GM19397 (cell line): Measurements from ENCODE around the gene FOXL3.

Source experiments
- ATAC-seq: cut with Tn5 transposase; IDR thresholded peaks from one replicate; pipeline ENCODE4 v1.9.1; 2021; ENCODE audit warnings: mild to moderate bottlenecking, moderate library complexity; ENCODE audit not compliant: unreplicated experiment

Gene FOXL3

GRCh38 chr7:265998-266850 lies 23.7 kb upstream of the FOXL3 start:
- ATAC-seq = no peak

GRCh38 chr7:266851-267840 lies 22.8 kb upstream of the FOXL3 start:
- ATAC-seq = no peak

DNA sequence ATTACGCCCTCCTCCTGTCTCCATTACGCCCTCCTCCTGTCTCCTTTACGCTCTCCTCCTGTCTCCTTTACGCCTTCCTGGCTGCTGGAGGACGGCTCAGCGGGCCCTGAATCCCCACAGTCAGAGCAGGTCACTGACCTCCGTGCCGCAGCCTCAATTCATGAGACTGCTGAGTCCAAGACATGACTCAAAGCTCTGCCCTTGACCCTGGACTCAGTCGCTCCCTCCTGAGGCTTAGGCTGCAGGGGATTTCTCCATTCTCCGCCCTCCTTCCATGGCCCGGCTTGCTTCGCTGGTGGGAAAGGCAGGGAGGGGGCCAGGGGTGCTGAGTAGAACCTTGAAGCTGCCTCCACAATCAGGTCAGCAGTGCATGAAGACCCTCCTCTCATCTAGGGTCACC lies 21.0 kb upstream of the FOXL3 start:
- ATAC-seq = no peak

DNA sequence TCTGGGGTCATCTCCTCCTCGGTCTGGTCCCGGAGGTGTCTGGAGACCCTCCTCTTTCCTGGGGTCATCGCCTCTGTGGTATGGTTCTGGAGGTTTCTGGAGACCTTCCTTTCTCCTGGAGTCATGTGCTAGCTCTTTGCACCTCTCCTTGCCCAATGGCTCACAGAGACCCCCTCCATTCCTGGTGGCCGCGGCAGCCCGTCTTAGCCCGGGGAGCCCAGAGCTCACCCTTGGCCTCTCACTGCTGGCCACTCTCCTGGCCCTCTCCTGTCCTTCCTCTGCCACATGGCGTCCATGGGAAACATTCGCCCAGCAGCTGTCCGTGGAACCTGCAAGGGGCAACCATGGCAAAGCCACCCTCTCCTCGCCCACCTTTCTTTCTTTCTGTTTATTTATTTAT lies 20.2 kb upstream of the FOXL3 start:
- ATAC-seq = no peak

- ATAC-seq = no peak
Measured at GRCh38 chr7:270351-270983, 19.5 kb upstream of the FOXL3 start.

DNA sequence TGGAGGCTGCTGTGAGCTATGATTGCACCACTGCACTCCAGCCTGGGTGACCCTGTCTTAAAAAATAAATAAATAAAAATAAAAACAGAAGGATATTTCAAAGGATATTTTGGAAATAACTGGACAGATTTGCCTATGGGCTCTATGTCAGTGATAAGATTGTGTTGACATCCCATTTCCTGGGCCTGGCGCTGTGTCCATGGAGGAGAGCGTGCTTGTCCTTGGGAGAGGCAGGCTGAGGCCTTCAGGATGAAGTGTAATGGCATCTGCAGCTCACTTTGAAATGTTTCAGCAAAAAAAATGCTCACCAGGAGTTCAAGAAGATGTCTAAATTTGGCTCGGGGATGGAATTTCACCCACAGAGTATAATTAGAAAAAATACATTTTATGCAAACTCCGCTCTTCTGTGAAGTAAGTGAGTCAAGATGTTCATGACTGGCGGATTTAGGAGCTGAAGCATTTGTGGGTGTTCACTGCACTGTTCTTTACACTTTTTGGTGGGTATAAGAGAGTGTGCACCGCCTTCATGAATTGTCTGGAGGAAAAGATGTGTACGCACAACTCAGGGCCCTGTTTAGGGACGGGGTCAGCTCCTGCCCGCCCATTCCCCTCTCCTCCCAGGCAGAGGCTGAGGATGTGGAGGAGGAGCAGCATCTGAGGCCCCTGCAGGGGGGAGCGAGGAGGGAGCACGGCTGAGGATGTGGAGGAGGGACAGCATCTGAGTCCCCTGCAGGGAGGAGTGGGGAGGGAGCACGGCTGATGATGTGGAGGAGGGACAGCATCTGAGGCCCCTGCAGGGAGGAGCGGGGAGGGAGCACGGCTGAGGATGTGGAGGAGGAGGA lies 18.5 kb upstream of the FOXL3 start:
- no peak for ATAC-seq

DNA sequence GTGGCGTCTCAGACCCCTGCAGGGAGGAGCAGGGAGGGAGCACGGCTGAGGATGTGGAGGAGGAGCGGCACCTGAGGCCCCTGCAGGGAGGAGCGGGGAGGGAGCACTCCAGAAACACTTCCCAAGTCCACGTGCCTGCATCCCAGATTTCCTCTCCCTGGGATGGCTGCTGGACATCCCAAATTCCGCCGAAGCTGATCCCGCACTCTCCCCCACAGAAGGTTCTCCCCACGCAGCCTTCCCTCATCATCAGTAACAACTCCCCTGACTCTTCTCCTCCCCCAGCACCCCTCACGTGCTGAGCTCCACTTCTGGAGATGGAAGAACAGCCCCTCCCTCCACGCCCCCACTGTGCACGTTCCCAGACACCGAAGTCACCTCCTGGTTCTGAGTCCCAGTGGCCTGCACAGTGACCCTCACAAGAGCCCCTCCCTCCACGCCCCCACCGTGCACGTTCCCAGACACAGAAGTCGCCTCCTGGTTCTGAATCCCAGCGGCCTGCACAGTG lies 17.8 kb upstream of the FOXL3 start:
- ATAC-seq = no peak

DNA sequence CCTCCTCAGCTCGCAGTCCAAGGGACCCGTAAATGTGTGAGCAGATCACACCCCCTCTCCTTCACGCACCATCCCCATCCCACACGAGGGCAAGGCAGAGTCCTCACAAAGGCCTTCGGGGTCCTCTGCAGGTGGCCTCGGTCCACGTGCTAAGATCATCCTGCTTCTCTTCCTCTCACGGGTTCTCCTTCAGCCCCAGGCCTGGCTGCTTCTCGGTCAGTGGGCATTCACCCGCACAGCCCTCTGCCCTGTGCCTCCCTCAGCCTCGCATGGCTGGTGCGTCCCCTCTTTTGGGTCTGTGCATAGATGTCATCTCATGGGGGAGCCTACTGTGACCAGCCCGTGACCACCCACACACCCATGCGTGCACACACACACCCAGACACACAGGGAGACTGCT lies 17.3 kb upstream of the FOXL3 start:
- ATAC-seq = no peak

DNA sequence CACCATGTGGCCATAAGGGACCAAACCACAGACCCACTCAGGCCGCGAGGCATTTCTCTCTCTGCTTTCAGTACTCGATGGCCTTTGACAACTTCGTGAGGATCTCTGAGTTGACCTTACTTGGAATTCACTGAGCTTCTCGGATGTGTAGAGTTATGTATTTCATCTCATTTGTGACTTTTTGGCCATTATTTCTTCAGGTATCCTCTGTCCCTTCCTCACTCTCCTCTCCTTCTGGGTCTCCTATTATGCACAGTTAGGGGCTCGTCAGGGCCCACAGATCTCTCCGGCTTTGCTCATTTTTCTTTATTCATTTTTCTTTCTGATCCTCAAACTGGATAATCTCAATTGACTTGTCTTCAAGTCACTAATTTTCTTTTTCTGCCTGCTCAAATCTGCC lies 16.6 kb upstream of the FOXL3 start:
- ATAC-seq = no peak

- no peak for ATAC-seq
Measured at GRCh38 chr7:274266-274665, 15.7 kb upstream of the FOXL3 start.

GRCh38 chr7:276230-276835 lies 13.6 kb upstream of the FOXL3 start:
- no peak for ATAC-seq

- ATAC-seq = no peak
Measured at GRCh38 chr7:277228-277627, 12.7 kb upstream of the FOXL3 start.

DNA sequence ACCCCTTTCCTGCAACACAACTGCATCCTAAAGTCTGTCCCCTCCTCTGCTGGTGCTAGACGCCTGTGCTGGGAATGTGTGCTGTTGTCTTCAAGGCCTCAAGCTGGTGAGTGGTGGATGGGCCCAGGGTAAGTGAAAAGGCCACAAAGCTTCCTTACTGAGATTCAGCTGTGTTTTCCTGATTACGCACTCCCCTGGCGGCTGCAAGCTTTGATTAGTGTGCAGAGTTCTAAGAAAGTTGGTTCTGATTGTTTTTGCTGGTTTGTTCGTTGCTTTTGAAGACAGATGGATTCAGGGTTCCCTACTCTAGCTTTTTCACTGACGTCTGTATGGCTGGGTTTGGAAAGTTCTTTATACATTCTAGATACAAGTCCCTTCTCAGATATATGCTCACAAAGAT lies 11.9 kb upstream of the FOXL3 start:
- no peak for ATAC-seq

DNA sequence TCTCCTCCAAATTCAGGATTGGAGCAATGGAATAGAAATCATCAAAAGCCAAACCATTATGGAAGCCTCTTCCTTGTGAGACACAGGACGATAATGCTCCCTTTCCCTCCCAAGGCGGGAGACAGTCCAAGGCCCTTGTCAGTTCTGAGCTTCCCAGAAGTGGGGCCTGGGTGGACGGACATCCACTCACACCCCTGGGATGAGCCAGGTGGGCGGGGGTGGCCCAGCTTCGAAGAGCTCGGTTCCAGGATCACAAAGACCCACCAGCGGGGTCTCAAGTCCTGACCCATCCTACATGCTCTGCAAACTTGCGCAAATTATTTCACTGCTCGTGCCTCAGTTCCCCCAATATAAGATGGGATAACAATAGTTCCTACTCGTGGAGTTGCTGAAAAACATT lies 10.1 kb upstream of the FOXL3 start:
- no peak for ATAC-seq

DNA sequence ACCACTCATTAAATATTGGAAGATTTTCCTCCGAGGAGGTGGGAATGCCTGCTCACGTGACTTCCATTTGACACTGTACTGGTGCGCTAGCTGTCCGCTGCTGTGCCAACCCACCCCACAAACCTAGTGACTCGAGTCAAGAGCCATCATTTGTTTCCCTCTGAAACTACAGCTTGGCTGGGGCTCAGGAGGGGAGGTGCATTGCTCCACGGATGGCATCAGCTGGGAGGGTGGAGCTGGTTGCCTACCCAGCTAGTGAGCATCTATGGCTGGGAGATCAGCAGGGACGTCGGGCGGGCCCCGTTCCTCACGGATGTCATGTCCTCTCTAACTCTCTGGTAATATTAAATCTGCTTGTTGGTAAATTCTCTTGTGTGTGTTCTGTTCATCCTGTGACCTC lies 9.5 kb upstream of the FOXL3 start:
- no peak for ATAC-seq

- ATAC-seq = no peak
Measured at GRCh38 chr7:281637-282036, 8.3 kb upstream of the FOXL3 start.

GRCh38 chr7:282621-283020 lies 7.3 kb upstream of the FOXL3 start:
- ATAC-seq = no peak

DNA sequence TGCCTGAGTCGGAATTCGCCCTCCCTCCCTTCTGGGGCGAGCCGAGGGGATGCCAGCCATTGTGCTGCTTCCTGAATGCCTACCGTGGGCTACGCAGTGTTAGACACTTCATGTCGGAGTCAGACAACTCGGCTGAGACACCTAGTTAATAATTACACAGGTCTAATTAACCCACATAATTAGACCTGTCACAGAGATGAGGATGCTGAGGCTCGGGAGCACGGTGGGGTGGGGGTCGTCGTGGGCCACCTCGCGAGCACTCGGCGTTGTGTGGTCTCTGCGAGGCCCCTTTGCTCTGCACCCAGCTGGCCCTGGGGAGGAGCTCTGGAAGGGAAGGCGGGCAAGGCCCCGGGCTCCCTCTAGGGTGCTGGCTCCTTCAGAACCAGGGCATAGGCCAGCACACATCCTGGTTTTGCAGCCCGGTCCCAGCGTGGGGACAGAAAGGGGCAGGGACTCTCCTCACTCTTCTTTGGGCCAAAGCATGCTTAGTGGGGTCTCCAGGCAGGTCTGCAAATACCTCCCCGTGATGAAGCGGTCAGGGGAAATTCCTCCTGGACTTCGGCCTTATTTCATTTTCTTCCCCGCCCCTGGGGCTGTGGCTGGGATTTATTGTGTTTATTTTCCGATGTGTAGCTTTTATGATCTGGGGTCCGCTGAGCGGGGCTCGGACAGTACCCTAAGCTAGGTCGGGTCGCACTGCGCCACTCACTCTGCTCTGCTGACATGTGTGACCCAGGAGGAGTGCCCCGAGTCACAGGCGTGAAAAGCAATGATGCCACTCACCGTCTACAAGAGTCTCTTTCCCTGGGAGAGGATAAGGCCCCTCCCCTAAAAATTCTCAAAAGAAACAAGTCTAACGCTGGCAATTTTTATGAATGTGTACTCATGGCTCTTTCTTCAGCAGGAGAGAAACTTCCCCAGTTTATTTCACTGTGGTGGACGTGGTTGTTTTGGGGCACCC lies 4.9 kb upstream of the FOXL3 start:
- no peak for ATAC-seq

GRCh38 chr7:285731-286130 lies 4.2 kb upstream of the FOXL3 start:
- no peak for ATAC-seq
